HG02642 (cell line): Measurements from ENCODE around the gene MEIOB.

Source experiments
- ATAC-seq: cut with Tn5 transposase; IDR thresholded peaks from one replicate; pipeline ENCODE4 v1.9.1; 2021; ENCODE audit warnings: mild to moderate bottlenecking; ENCODE audit not compliant: unreplicated experiment, poor library complexity

The MEIOB gene

GRCh38 chr16:1790611-1791255 is 81.2 kb downstream of the MEIOB start:
- no peak for ATAC-seq

- ATAC-seq = no peak
These were observed 81.7 kb downstream of the MEIOB start for GRCh38 chr16:1790261-1790610.

GRCh38 chr16:1789643-1790045 is 82.3 kb downstream of the MEIOB start:
- ATAC-seq = no peak

GRCh38 chr16:1788708-1789100 is 83.3 kb downstream of the MEIOB start:
- ATAC-seq = no peak

- no peak for ATAC-seq
These were observed 83.8 kb downstream of the MEIOB start for GRCh38 chr16:1788095-1788707.

- ATAC-seq = no peak
These were observed 84.5 kb downstream of the MEIOB start for GRCh38 chr16:1787322-1788094.

- no peak for ATAC-seq
These were observed 85.0 kb downstream of the MEIOB start for GRCh38 chr16:1787056-1787321.

GRCh38 chr16:1786242-1787055 is 85.5 kb downstream of the MEIOB start:
- no peak for ATAC-seq

GRCh38 chr16:1785846-1786170 is 86.2 kb downstream of the MEIOB start:
- ATAC-seq = no peak

- no peak for ATAC-seq
These were observed 86.8 kb downstream of the MEIOB start for GRCh38 chr16:1784977-1785845.
